Prostate gland (tissue), 2 donors: ENCODE measurements around the gene CR2.

Experiments
- CTCF ChIP-seq, 4 experiments: fragments of 200-600 bp in 2 of 4; fragments of 450-650 bp in 2 of 4; sonication (generic) in 2 of 4; IDR thresholded peaks; 1 replicate in 3 of 4; 2 replicates in 1 of 4; pipeline ENCODE4 v1.5.1; 2016 to 2019; ENCODE audit warnings: antibody characterized with exemption in 4 of 4, mild to moderate bottlenecking in 2 of 4, moderate library complexity in 2 of 4
- POLR2A ChIP-seq: fragments of 450-650 bp; IDR thresholded peaks from one replicate; pipeline ENCODE4 v1.6.1; 2016; ENCODE audit warnings: antibody characterized with exemption, mild to moderate bottlenecking
- POLR2AphosphoS5 ChIP-seq: sonication (generic); formaldehyde crosslinking; IDR thresholded peaks from one replicate; pipeline ENCODE4 v1.6.1; 2017; ENCODE audit warnings: antibody characterized with exemption

- TF ChIP-seq CTCF (IDR thresholded peaks at IDR 0.05) (no peak), POLR2AphosphoS5 (no peak), POLR2A (no peak)
Observed at GRCh38 chr1:207455183-207455754, 1.1 kb downstream of the CR2 start.
